Gastroesophageal sphincter (tissue), 3 donors: Measurements from ENCODE around the gene APLF.

Experiments
- POLR2A ChIP-seq, 2 donors: fragments of 450-650 bp; IDR thresholded peaks; one replicate each; pipeline ENCODE4 v1.6.1; 2017; ENCODE audit warnings: antibody characterized with exemption in 2 of 2, mild to moderate bottlenecking in 2 of 2, moderate library complexity in 1 of 2
- TF ChIP-seq, protein P1 (sequence below), 4 experiments: fragments of 200-600 bp in 2 of 4; fragments of 450-650 bp in 2 of 4; sonication (generic) in 1 of 4; IDR thresholded peaks; one replicate each; pipeline ENCODE4 v1.5.1; 2017 to 2019; ENCODE audit warnings: antibody characterized with exemption in 4 of 4, mild to moderate bottlenecking in 2 of 4, moderate library complexity in 2 of 4

DNA sequence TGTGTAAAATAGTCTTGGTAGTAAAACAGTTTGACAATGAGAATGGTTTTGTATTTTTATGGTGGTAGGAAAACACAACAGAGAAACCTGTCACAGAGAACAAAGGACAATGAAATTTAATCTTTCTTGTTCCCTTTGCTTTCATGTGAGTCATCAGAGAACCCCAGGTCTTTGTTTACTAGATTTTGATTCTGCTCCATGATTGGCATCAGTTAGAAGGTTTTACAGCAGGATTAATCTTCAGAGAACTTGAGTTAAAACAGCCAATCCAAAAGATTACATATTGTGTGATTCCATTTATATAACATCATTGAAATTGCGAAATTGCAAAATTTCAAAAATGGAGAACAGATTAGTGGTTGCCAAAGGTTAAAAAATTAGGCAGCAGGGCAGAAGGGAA, 2.5 kb downstream of the APLF start:
- TF ChIP-seq, protein P1, sequence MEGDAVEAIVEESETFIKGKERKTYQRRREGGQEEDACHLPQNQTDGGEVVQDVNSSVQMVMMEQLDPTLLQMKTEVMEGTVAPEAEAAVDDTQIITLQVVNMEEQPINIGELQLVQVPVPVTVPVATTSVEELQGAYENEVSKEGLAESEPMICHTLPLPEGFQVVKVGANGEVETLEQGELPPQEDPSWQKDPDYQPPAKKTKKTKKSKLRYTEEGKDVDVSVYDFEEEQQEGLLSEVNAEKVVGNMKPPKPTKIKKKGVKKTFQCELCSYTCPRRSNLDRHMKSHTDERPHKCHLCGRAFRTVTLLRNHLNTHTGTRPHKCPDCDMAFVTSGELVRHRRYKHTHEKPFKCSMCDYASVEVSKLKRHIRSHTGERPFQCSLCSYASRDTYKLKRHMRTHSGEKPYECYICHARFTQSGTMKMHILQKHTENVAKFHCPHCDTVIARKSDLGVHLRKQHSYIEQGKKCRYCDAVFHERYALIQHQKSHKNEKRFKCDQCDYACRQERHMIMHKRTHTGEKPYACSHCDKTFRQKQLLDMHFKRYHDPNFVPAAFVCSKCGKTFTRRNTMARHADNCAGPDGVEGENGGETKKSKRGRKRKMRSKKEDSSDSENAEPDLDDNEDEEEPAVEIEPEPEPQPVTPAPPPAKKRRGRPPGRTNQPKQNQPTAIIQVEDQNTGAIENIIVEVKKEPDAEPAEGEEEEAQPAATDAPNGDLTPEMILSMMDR (IDR thresholded peaks at IDR 0.05) = no peak
- TF ChIP-seq POLR2A (IDR thresholded peaks at IDR 0.05) = no peak
